Endothelial cell of umbilical vein (primary cell): ENCODE data around the gene PLEKHA5.

Experiments used
- CTCF ChIP-seq, 2 donors: IDR thresholded peaks; 1 replicate in 1 of 2; 2 replicates in 1 of 2; pipeline ENCODE4 v1.5.1; 2011; ENCODE audit warnings: low read length in 2 of 2, mild to moderate bottlenecking in 2 of 2, moderate library complexity in 2 of 2, control low read depth in 1 of 2, inconsistent platforms in 1 of 2, low read depth in 1 of 2; ENCODE audit not compliant: insufficient read depth in 1 of 2; ENCODE audit errors: extremely low read depth in 1 of 2
- EZH2 ChIP-seq: IDR thresholded peaks from 2 replicates; pipeline ENCODE4 v1.6.1; 2012; ENCODE audit warnings: borderline replicate concordance, low read depth, mild to moderate bottlenecking, moderate library complexity, low read length, inconsistent platforms; ENCODE audit not compliant: severe bottlenecking
- FOS ChIP-seq: IDR thresholded peaks from 2 replicates; pipeline ENCODE4 v1.6.1; 2011; ENCODE audit warnings: mild to moderate bottlenecking, low read length, moderate library complexity, borderline replicate concordance; ENCODE audit not compliant: insufficient read depth
- GATA2 ChIP-seq: IDR thresholded peaks from 2 replicates; pipeline ENCODE4 v1.7.0; 2011; ENCODE audit warnings: low read depth, mild to moderate bottlenecking, moderate library complexity, mixed read lengths, low read length; ENCODE audit not compliant: insufficient read length, insufficient read depth
- JUN ChIP-seq: IDR thresholded peaks from 2 replicates; pipeline ENCODE4 v1.6.1; 2011; ENCODE audit warnings: borderline replicate concordance, low read depth; ENCODE audit not compliant: insufficient read length, insufficient read depth
- MAX ChIP-seq: IDR thresholded peaks from 2 replicates; pipeline ENCODE4 v1.6.1; 2011; ENCODE audit not compliant: insufficient read depth, insufficient read length
- MYC ChIP-seq: IDR thresholded peaks from one replicate; pipeline ENCODE4 v1.6.1; 2011; ENCODE audit warnings: mild to moderate bottlenecking, low read depth, low read length
- POLR2A ChIP-seq: IDR thresholded peaks from 2 replicates; pipeline ENCODE4 v1.6.1; 2012; ENCODE audit warnings: low read depth, mild to moderate bottlenecking, control low read depth, low read length
- POLR2AphosphoS5 ChIP-seq: IDR thresholded peaks from 2 replicates; pipeline ENCODE4 v1.6.1; 2012; ENCODE audit warnings: low read depth, mild to moderate bottlenecking, control low read depth, low read length, moderate library complexity; ENCODE audit not compliant: insufficient read depth

- TF ChIP-seq CTCF (IDR thresholded peaks at IDR 0.05; ENCODE audit: extremely low read depth in 1 of 2, insufficient read depth in 1 of 2, low read depth in 1 of 2, low read length in 2 of 2): no peak
- TF ChIP-seq MAX: no peak
- TF ChIP-seq GATA2: no peak
- no peak for TF ChIP-seq POLR2A
- TF ChIP-seq POLR2AphosphoS5: no peak
- TF ChIP-seq EZH2: no peak
- no peak for TF ChIP-seq MYC
- no peak for TF ChIP-seq FOS
- TF ChIP-seq JUN: no peak
Observed at GRCh38 chr12:19127270-19127669, 2.3 kb upstream of the PLEKHA5 start.
